ENCODE results near the gene ANKRD33. TPM values are rescaled to one million over a fixed set of nuclear protein-coding genes. Genes with fewer than 3 reads are reported as not detected.

ANKRD33 gene, protein sequence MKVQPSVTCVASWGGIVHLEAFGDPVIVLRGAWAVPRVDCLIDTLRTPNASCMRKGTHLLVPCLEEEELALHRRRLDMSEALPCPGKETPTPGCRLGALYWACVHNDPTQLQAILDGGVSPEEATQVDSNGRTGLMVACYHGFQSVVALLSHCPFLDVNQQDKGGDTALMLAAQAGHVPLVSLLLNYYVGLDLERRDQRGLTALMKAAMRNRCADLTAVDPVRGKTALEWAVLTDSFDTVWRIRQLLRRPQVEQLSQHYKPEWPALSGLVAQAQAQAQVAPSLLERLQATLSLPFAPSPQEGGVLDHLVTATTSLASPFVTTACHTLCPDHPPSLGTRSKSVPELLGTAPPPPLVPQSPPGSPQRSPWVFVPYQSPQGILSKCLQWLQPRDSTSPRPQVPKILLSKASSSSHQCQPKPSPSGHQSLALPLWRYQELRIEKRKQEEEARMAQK
- 0.18 to 0.27 TPM (median 0.22 TPM) in 3 replicates for total RNA-seq

DNA sequence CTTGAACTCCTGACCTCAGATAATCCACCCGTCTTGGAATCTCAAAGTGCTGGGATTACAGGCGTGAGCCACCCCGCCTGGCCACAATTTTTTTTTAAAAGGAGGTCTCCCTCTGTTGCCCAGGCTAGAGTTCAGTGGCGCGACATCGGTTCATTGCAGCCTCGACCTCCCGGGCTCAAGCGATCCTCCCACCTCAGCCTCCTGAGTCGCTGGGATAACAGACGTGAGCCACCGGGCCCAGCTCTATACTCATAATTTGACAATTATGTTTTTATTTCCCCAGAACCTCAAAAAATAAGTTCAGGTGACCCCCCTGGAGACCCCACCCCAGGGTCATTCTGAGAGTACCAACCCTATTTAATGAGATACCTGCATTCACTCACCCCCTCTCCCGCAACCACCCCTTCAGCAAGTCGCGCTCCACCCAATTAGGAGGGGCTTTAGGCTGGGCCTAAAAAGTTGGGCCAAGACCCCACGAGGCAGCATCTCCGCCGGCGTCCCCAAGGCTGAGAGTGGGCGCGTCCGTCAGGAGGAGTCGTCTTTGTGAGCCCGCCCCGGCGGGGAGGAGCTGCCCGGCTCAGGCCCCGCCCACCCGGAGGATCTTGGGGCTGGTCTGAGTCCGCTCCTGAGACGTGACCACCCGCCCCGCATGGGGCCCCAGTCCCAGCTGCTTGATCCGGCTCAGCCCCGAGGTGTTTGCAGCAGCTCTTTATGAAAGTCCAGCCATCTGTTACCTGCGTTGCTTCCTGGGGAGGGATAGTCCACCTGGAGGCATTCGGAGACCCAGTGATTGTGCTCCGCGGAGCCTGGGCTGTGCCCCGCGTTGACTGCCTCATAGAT lies at the start of gene ANKRD33:
TSS of gene ANKRD33 (plus strand) at position 628 of the 840 bp plus-strand sequence. CDS start at position 712, 84 bp downstream.
- TF ChIP-seq, protein P1, sequence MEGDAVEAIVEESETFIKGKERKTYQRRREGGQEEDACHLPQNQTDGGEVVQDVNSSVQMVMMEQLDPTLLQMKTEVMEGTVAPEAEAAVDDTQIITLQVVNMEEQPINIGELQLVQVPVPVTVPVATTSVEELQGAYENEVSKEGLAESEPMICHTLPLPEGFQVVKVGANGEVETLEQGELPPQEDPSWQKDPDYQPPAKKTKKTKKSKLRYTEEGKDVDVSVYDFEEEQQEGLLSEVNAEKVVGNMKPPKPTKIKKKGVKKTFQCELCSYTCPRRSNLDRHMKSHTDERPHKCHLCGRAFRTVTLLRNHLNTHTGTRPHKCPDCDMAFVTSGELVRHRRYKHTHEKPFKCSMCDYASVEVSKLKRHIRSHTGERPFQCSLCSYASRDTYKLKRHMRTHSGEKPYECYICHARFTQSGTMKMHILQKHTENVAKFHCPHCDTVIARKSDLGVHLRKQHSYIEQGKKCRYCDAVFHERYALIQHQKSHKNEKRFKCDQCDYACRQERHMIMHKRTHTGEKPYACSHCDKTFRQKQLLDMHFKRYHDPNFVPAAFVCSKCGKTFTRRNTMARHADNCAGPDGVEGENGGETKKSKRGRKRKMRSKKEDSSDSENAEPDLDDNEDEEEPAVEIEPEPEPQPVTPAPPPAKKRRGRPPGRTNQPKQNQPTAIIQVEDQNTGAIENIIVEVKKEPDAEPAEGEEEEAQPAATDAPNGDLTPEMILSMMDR (IDR thresholded peaks at IDR 0.05; ENCODE audit: unreplicated experiment), result no peak
- H3K27me3 Mint-ChIP-seq (ENCODE audit: low read depth), result peaks cover 6% of the 10 kb centered on the region
- H3K27ac Mint-ChIP-seq, result no peak within 1 kb of the TSS
- no peaks in the 10 kb centered on the region for H3K36me3 Mint-ChIP-seq
- DNase-seq (ENCODE audit: low spot score in 2 of 2, unreplicated experiment in 2 of 2), result peak in 1 of 2 experiments; percentile 67
- peaks cover 12% of the 10 kb centered on the region for H3K4me1 Mint-ChIP-seq
- H3K9me3 Mint-ChIP-seq, result no peaks in the 10 kb centered on the region
- H3K4me3 Mint-ChIP-seq, result peak within 1 kb of the TSS; percentile 34

DNA sequence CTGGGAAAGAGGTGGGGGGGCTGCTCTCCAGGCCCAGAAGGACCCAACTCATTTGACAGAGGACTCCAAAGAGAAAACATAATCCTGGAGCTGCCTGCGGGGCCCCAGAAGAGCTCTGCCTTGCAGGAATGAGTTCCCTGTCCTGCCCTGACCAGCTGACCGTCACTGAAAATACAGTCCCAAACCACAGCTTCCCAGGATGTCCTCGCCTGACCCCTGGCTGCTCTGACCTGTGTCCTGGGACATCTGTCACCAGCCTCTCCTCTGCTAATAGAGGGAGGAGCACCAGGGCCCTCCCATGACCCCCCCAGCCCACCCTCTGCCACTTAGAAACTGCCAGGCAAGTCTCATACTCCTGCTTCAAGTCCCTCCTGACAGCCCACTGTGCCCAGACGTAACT lies 49.1 kb upstream of the ANKRD33 start:
- H3K9me3 Mint-ChIP-seq, result no peaks in the 10 kb centered on the region
- peaks cover 46% of the 10 kb centered on the region for H3K4me1 Mint-ChIP-seq
- TF ChIP-seq, protein P1 (IDR thresholded peaks at IDR 0.05; ENCODE audit: unreplicated experiment), result no peak
- no peak for DNase-seq (ENCODE audit: low spot score in 2 of 2, unreplicated experiment in 2 of 2)
- H3K27me3 Mint-ChIP-seq (ENCODE audit: low read depth), result no peaks in the 10 kb centered on the region
- no peaks in the 10 kb centered on the region for H3K36me3 Mint-ChIP-seq
- no peak overlapping the region for H3K27ac Mint-ChIP-seq
- no peak overlapping the region for H3K4me3 Mint-ChIP-seq

DNA sequence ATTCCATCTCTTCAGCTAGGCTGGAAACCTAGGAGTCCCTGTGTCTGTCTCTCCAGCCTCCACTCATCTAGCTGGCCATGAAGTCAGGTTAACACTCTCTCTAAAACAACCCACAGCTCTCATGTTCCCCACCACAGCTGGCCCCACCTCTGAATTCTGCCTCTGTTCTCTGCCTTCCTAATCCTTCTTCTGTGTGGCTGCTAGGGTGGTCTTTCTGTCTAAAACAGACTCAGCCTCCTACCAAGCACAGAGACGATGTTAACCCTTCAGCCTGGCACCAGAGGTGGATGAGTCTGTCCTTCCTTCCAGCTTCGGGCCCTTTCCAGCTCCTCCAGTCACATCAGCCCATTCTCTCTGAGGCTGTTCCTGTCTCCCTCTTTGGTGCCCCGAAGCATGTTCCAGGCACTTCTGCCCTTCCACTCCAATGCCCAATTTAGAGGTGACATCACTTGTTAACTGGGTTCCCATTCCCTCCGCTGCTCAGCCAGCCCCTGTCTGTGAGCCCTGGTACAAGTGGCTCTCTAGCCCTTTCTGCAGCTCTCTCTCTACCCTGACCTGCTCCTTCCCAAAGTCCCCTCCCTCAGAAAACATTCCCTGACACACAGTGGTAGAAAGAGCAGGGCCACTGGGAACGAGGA lies 48.5 kb upstream of the ANKRD33 start:
- TF ChIP-seq, protein P1 (IDR thresholded peaks at IDR 0.05; ENCODE audit: unreplicated experiment), result no peak
- no peak for DNase-seq (ENCODE audit: low spot score in 2 of 2, unreplicated experiment in 2 of 2)
- H3K36me3 Mint-ChIP-seq, result no peaks in the 10 kb centered on the region
- H3K27me3 Mint-ChIP-seq (ENCODE audit: low read depth), result no peaks in the 10 kb centered on the region
- no peaks in the 10 kb centered on the region for H3K9me3 Mint-ChIP-seq
- no peak overlapping the region for H3K27ac Mint-ChIP-seq
- no peak overlapping the region for H3K4me3 Mint-ChIP-seq
- H3K4me1 Mint-ChIP-seq, result peaks cover 46% of the 10 kb centered on the region

DNA sequence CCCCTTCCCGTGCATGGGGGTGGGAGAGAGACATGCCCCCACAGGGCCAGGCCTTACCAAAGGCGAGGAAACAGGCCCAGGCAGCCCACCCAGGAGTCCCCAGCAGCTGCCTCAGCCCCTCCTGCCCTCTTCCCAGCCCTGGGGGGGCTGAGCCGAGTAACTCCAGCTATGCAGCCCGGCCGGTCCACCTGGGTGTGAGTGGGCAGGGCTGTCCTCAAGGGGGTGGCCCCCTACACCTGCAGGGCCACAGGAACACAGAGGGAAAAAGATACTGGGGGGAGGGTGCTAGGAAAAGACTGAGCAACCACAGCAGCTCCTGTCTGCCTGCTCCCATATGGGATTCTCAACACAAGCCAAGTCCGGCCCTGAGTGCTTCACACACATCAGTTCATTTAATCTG lies 46.9 kb upstream of the ANKRD33 start:
- Mint-ChIP-seq H3K9me3 (no peaks in the 10 kb centered on the region), H3K4me3 (no peak overlapping the region), H3K36me3 (no peaks in the 10 kb centered on the region), H3K27ac (no peak overlapping the region), H3K27me3 (ENCODE audit: low read depth) (no peaks in the 10 kb centered on the region), H3K4me1 (peaks cover 56% of the 10 kb centered on the region)
- TF ChIP-seq, protein P1 (IDR thresholded peaks at IDR 0.05; ENCODE audit: unreplicated experiment), result no peak
- DNase-seq (ENCODE audit: low spot score in 2 of 2, unreplicated experiment in 2 of 2), result no peak

DNA sequence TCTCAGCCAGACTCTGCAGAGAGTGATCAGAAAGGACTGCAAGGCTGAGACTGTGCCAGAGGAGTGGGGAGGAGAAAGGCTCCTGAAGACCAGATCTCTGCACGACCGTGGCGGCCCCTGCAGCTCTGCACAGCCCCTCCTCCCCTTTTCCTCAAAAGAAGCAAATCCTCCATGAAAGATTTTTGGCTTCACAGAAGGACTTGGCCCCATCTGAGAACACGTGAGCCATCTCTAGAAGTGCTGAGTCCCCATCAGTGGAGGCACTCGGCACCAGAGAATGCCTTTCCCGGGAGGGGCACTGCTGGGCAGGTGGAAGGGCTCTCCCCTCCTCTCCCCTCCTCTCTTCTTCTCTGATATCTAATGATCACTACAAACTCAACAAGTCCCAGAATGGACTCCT lies 46.2 kb upstream of the ANKRD33 start:
- no peaks in the 10 kb centered on the region for H3K9me3 Mint-ChIP-seq
- H3K27me3 Mint-ChIP-seq (ENCODE audit: low read depth), result no peaks in the 10 kb centered on the region
- H3K36me3 Mint-ChIP-seq, result no peaks in the 10 kb centered on the region
- TF ChIP-seq, protein P1 (IDR thresholded peaks at IDR 0.05; ENCODE audit: unreplicated experiment), result no peak
- H3K4me3 Mint-ChIP-seq, result no peak overlapping the region
- H3K4me1 Mint-ChIP-seq, result peaks cover 56% of the 10 kb centered on the region
- peak overlapping the region; percentile 21 for H3K27ac Mint-ChIP-seq
- DNase-seq (ENCODE audit: low spot score in 2 of 2, unreplicated experiment in 2 of 2), result no peak

Measured in mesothelial cell of epicardium (in vitro differentiated cells).